Subcutaneous abdominal adipose tissue (tissue), 5 donors: Measurements from ENCODE around the gene S100A5.
A peak's percentile ranks its signal among the peaks of the same experiment; 100 is the strongest.

Experiments used
- H3K27ac ChIP-seq: one replicate; pipeline ENCODE4 v1.7.0; 2013; ENCODE audit warnings: low read depth, mild to moderate bottlenecking, inconsistent platforms, low read length, moderate library complexity
- H3K27me3 ChIP-seq, 5 donors: one replicate each; pipeline ENCODE4 v1.7.0; 2013; ENCODE audit warnings: low read length in 5 of 5, inconsistent platforms in 1 of 5; ENCODE audit not compliant: control insufficient read depth in 5 of 5, insufficient read depth in 4 of 5
- H3K36me3 ChIP-seq, 5 donors: one replicate each; pipeline ENCODE4 v1.7.0; 2013; ENCODE audit warnings: low read length in 5 of 5; ENCODE audit not compliant: control insufficient read depth in 5 of 5, insufficient read depth in 5 of 5
- H3K4me1 ChIP-seq, 5 donors: one replicate each; pipeline ENCODE4 v1.7.0; 2013; ENCODE audit warnings: low read length in 5 of 5, mild to moderate bottlenecking in 3 of 5, moderate library complexity in 1 of 5; ENCODE audit not compliant: control insufficient read depth in 5 of 5, insufficient read depth in 5 of 5
- H3K4me3 ChIP-seq, 5 donors: one replicate each; pipeline ENCODE4 v1.7.0; 2013; ENCODE audit warnings: low read length in 5 of 5, low read depth in 1 of 5
- H3K9ac ChIP-seq, 5 donors: one replicate each; pipeline ENCODE4 v1.7.0; 2013; ENCODE audit warnings: low read length in 5 of 5, mild to moderate bottlenecking in 4 of 5, moderate library complexity in 3 of 5
- H3K9me3 ChIP-seq, 5 donors: one replicate each; pipeline ENCODE4 v1.7.0; 2013; ENCODE audit warnings: low read length in 5 of 5; ENCODE audit not compliant: control insufficient read depth in 5 of 5
- donor health status: healthy.
- donor health status: healthy.
- donor health status: healthy.
- donor health status: healthy.
- donor health status: healthy.

S100A5 gene

GRCh38 chr1:153560771-153561465 lies 20.2 kb upstream of the S100A5 start:
- Histone ChIP-seq H3K4me1 (peaks cover 2 to 13% (median 8%) of the 10 kb centered on the region in 5 donors), H3K27ac (no peak overlapping the region), H3K4me3 (no peak overlapping the region), H3K9ac (no peak overlapping the region), H3K27me3 (no peaks in the 10 kb centered on the region), H3K36me3 (no peaks in the 10 kb centered on the region), H3K9me3 (no peaks in the 10 kb centered on the region)

GRCh38 chr1:153560241-153560640 lies 19.5 kb upstream of the S100A5 start:
- H3K4me3 ChIP-seq = no peak overlapping the region
- no peaks in the 10 kb centered on the region for H3K36me3 ChIP-seq
- no peaks in the 10 kb centered on the region for H3K27me3 ChIP-seq
- no peak overlapping the region for H3K27ac ChIP-seq
- no peak overlapping the region for H3K9ac ChIP-seq
- peaks cover 0 to 6% (median 2%) of the 10 kb centered on the region in 5 donors for H3K4me1 ChIP-seq
- H3K9me3 ChIP-seq = no peaks in the 10 kb centered on the region

DNA sequence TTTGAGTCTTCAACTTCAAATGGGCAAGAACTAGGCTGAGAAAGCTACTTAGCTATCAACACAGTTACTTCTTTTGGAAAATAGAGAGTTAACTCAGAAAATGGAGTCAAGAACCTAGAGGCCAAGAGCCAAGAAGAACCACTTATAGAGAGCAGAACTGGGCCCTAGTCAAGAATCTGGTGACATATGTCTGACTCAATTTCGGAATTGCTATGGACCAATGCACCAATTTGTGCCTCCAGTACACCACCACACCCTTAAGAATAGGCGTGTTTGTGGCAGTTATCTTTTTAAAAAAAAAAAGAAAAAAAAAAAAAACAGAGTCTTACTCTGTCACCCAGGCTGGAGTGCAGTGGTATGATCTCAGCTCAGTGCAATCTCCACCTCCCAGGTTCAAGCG lies 17.1 kb upstream of the S100A5 start:
- Histone ChIP-seq H3K27me3 (no peaks in the 10 kb centered on the region), H3K4me1 (peaks cover 9 to 15% (median 12%) of the 10 kb centered on the region in 5 donors), H3K9me3 (no peaks in the 10 kb centered on the region), H3K9ac (no peak overlapping the region), H3K36me3 (no peaks in the 10 kb centered on the region), H3K4me3 (no peak overlapping the region), H3K27ac (no peak overlapping the region)

DNA sequence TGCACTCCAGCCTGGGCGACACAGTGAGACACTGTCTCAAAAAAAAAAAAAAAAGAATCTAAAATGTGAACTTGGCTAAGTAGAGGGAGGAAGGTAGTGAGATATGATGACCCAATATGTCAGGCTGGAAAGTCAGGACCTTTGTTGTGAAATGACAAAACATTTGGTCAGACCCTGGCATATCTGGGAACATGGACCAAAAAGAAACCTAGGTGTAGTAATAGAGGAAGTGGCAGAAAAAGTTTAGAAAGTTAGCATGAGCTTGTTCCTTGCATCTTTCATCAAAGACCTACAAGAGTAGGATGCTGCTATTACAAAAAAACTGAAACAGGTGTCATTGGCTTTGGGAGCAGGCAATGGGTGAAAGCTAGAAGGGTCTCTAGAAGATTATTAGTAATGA lies 15.6 kb upstream of the S100A5 start:
- H3K4me3 ChIP-seq = no peak overlapping the region
- H3K9me3 ChIP-seq = no peaks in the 10 kb centered on the region
- H3K27me3 ChIP-seq = no peaks in the 10 kb centered on the region
- peaks cover 9 to 17% (median 12%) of the 10 kb centered on the region in 5 donors for H3K4me1 ChIP-seq
- H3K9ac ChIP-seq = no peak overlapping the region
- H3K36me3 ChIP-seq = no peaks in the 10 kb centered on the region
- no peak overlapping the region for H3K27ac ChIP-seq

DNA sequence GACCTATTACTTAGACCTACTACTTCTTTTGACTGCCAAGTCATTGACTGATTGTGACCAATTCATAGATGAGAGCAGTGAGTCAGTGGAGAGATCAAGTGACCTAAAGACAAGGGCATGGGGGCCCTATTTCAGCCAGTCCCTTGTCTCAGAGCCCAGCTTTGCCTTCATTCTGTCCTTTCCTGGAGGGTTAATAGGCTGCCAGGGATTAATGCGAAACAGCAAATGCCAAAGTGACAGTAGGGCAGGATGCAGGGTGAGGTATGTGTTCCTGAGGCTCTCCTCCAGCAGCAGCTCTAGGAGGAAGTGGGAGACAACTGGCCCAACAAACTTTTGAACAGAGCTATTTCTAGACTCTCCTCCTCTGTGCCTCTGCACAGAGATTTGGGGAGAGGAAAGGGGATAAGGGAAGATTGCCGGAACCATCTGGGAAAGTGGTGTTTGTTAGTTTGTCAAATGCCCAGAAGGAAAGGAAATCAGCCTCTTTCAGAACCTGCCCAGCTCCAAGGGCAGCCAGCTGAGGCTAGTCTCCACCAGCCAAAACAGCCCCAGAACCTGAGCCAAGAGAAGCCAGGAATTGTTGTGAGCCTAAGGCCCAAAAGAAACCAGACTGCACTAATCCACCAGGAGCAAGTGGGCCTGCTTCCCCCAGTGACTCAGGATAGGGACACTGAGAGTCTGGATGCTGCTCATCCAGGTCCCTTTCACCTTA lies 13.3 kb upstream of the S100A5 start:
- Histone ChIP-seq H3K4me3 (no peak overlapping the region), H3K9me3 (no peaks in the 10 kb centered on the region), H3K4me1 (peaks cover 23 to 36% (median 28%) of the 10 kb centered on the region in 5 donors), H3K27me3 (peaks cover 0 to 4% (median 0%) of the 10 kb centered on the region in 5 donors), H3K36me3 (peaks cover 0 to 3% (median 0%) of the 10 kb centered on the region in 5 donors), H3K27ac (peak overlapping the region; percentile 50), H3K9ac (peak overlapping the region in 1 of 5 donors; percentile 16)

DNA sequence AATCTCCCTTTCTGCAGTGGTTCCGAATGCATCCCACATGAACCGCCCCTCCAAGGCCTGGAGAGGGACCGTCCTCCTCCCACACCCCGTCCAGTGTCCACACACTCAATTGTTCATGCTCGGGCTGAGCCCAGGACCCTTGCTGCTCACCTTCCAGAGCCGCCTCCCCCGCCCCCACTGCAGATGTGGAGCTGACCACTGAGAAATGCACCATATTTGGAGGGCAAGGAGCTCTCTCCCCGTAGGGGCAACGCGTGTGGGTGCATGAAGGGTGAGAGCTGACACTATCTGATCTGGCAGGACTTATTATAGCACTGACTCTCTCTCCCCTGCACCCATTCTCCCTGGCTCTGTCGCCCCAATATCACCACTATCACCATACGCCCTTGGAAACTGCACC lies 12.4 kb upstream of the S100A5 start:
- Histone ChIP-seq H3K4me3 (no peak overlapping the region), H3K27me3 (peaks cover 0 to 4% (median 0%) of the 10 kb centered on the region in 5 donors), H3K36me3 (peaks cover 0 to 3% (median 0%) of the 10 kb centered on the region in 5 donors), H3K9ac (no peak overlapping the region), H3K4me1 (peaks cover 30 to 44% (median 35%) of the 10 kb centered on the region in 5 donors), H3K27ac (no peak overlapping the region), H3K9me3 (no peaks in the 10 kb centered on the region)

DNA sequence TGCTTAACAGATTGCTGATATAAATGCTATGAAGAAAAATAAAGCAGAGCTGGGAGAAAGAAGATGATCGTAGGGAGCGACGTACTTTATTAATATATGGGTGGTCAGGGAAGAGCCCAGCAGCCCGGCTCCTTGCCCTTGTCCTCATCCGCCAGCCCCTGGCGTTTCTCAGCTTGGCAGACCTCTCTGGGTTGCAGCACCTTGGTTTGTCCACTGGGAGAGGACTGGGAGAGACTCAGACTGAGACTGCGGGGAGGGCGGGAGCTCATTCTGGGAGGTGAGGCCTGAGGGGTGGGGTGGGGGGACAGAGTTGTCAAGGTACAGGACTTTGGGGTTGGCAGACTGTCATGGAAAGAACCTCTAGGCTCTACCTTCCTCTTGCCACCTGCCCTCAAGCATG lies 11.6 kb upstream of the S100A5 start:
- no peak overlapping the region for H3K27ac ChIP-seq
- H3K27me3 ChIP-seq = peaks cover 0 to 4% (median 0%) of the 10 kb centered on the region in 5 donors
- H3K36me3 ChIP-seq = peaks cover 0 to 3% (median 0%) of the 10 kb centered on the region in 5 donors
- H3K4me1 ChIP-seq = peaks cover 30 to 50% (median 42%) of the 10 kb centered on the region in 5 donors
- no peak overlapping the region for H3K9ac ChIP-seq
- H3K4me3 ChIP-seq = no peak overlapping the region
- H3K9me3 ChIP-seq = no peaks in the 10 kb centered on the region

GRCh38 chr1:153550827-153551500 lies 10.2 kb upstream of the S100A5 start:
- Histone ChIP-seq H3K4me3 (no peak overlapping the region), H3K36me3 (peaks cover 0 to 3% (median 0%) of the 10 kb centered on the region in 5 donors), H3K9ac (no peak overlapping the region), H3K27ac (peak overlapping the region; percentile 84), H3K9me3 (no peaks in the 10 kb centered on the region), H3K27me3 (peaks cover 0 to 4% (median 0%) of the 10 kb centered on the region in 5 donors), H3K4me1 (peaks cover 32 to 64% (median 56%) of the 10 kb centered on the region in 5 donors)

DNA sequence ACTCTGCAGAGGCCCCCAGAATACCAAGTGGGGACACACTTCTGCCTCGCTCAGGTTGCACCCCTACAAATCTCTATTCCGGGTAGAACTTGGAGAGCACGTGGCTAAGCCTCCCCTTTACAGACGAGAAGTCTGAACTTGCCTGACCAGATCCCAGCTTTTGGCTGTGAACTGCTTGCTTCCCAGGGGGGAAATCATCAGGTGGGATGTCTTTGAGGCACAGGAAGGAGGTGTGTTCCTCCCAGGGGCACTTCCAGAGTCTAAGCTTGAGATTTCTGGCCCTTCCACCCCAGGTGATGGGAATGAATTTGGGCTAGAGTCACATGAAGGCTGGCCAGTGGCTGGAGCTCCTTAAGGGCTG lies 9.6 kb upstream of the S100A5 start:
- H3K9me3 ChIP-seq = no peaks in the 10 kb centered on the region
- peaks cover 35 to 70% (median 61%) of the 10 kb centered on the region in 5 donors for H3K4me1 ChIP-seq
- peaks cover 0 to 4% (median 0%) of the 10 kb centered on the region in 5 donors for H3K27me3 ChIP-seq
- H3K4me3 ChIP-seq = no peak overlapping the region
- H3K27ac ChIP-seq = peak overlapping the region; percentile 84
- peaks cover 0 to 3% (median 0%) of the 10 kb centered on the region in 5 donors for H3K36me3 ChIP-seq
- H3K9ac ChIP-seq = peak overlapping the region in 1 of 5 donors; percentile 48
